Mucosa of descending colon (tissue), 3 donors: ENCODE measurements around the gene KCNJ6. TPM values are rescaled to one million over a fixed set of nuclear protein-coding genes. Genes with fewer than 3 reads are reported as not detected.

Experiments used
- ATAC-seq: fragments of 200-7000 bp; cut with Tn5 transposase; one replicate; pipeline ENCODE4 v1.9.1; 2020; ENCODE audit warnings: mild to moderate bottlenecking, moderate library complexity
- DNase-seq, 3 donors: peaks; one replicate each; pipeline ENCODE4 v3.0.0-alpha.2; 2020
- H3K36me3 ChIP-seq: fragments of 200-600 bp; one replicate; pipeline ENCODE4 v1.8.0; 2021; ENCODE audit warnings: low read depth, mild to moderate bottlenecking
- H3K4me1 ChIP-seq: fragments of 200-600 bp; one replicate; pipeline ENCODE4 v1.8.0; 2021; ENCODE audit warnings: low read depth, mild to moderate bottlenecking
- H3K4me3 ChIP-seq: fragments of 200-600 bp; one replicate; pipeline ENCODE4 v1.8.0; 2021; ENCODE audit warnings: mild to moderate bottlenecking
- H3K9me3 ChIP-seq: fragments of 200-600 bp; one replicate; pipeline ENCODE4 v1.8.0; 2021; ENCODE audit warnings: mild to moderate bottlenecking
- intact Hi-C, 2 donors: fragments of 100-400 bp; cut with DNase I in 1 of 2; cut with micrococcal nuclease in 1 of 2; formaldehyde crosslinking; loops; one replicate each; pipeline versions ENCODE4 v1.11.0 to v1.11.1; 2022; cut with DNase I, micrococcal nuclease
- total RNA-seq, 3 donors: library from RNA; stranded (reverse); fragmentation: NEBNext Ultra II Directional in 2 of 3; extraction: Animal tissue kit (Norgen Biotek cat#: 25700) in 2 of 3; gene quantifications; one replicate each; pipeline versions ENCODE4 v1.2.1 to v1.2.4, GENCODE V29; 2021 to 2023
- TF ChIP-seq, protein P1 (sequence below): fragments of 200-600 bp; IDR thresholded peaks from one replicate; pipeline ENCODE4 v1.8.0; 2022; ENCODE audit warnings: antibody characterized with exemption, mild to moderate bottlenecking
- donor health status: DM: no; HTN: no; CAD: no; lungs with moderate emphysema.
- donor health status: DM: no; HTN: no; CAD: no.
- donor health status: DM: no; HTN: yes; CAD: no.

The KCNJ6 gene
- total RNA-seq, 3 donors from 2014 or later, result 0.09 to 0.19 (median 0.14) TPM

DNA sequence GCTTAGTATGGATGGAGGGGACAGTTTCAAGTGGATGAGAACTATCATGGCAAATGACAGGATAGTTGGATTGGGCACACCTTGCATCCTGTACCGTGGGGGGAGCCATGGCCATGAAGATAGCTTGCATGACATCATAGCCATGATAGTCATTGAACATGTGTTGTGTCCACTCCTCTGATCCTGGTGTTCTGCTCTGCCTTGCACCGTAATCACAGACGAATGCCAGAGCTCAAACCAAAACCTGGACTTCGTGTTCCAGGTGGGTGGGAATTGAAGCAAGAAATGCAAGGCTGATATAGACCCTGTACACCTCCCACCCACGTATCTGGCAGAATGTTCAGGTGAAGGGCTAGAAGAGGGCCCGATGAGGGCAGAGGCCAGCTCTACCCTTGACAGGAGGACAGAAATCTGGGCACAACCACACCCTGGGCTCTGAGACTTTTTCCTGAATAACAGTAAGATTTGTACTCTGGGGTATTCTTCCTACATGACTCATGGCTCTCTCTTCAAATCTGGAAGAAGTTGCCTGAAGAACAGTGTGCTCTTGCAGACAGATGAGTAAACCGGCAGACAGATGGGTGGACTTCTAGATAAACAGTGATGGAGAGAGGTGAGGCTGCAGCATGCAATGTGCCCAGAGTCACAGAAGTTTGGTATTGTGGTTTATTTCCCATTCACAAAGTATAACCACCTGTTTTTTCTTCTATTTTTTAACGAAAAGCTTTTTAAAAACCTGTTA lies 45.0 kb downstream of the KCNJ6 start:
- Histone ChIP-seq H3K4me1 (no peaks in the 10 kb centered on the region), H3K9me3 (no peaks in the 10 kb centered on the region), H3K36me3 (no peaks in the 10 kb centered on the region), H3K4me3 (no peak overlapping the region)
- no peak for DNase-seq
- TF ChIP-seq, protein P1, sequence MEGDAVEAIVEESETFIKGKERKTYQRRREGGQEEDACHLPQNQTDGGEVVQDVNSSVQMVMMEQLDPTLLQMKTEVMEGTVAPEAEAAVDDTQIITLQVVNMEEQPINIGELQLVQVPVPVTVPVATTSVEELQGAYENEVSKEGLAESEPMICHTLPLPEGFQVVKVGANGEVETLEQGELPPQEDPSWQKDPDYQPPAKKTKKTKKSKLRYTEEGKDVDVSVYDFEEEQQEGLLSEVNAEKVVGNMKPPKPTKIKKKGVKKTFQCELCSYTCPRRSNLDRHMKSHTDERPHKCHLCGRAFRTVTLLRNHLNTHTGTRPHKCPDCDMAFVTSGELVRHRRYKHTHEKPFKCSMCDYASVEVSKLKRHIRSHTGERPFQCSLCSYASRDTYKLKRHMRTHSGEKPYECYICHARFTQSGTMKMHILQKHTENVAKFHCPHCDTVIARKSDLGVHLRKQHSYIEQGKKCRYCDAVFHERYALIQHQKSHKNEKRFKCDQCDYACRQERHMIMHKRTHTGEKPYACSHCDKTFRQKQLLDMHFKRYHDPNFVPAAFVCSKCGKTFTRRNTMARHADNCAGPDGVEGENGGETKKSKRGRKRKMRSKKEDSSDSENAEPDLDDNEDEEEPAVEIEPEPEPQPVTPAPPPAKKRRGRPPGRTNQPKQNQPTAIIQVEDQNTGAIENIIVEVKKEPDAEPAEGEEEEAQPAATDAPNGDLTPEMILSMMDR, result no peak
- intact Hi-C loops, result no loop called here
- ATAC-seq, result no peak

DNA sequence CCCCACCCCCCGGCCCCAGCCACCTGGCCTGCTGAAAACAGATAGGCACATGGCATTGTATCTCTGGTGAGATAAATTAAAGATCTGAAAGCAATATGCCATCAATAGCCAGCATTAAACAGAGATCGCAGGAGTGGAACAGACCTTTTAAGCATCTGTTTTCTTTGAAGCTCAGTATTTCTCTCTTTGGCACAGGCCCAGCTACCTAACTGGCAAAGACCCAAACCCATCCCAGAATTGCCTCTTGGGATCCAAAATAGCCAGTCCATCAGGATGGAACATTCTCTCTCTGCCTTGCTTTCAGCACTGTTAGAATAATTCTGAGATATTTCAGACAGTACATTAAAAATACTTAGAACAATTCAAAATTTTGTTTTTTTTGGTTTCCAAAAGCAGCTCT lies 46.0 kb downstream of the KCNJ6 start:
- DNase-seq, result no peak
- no peak for ATAC-seq
- intact Hi-C loops, result no loop called here
- no peaks in the 10 kb centered on the region for H3K36me3 ChIP-seq
- TF ChIP-seq, protein P1, result no peak
- no peaks in the 10 kb centered on the region for H3K4me1 ChIP-seq
- H3K9me3 ChIP-seq, result no peaks in the 10 kb centered on the region
- H3K4me3 ChIP-seq, result no peak overlapping the region

DNA sequence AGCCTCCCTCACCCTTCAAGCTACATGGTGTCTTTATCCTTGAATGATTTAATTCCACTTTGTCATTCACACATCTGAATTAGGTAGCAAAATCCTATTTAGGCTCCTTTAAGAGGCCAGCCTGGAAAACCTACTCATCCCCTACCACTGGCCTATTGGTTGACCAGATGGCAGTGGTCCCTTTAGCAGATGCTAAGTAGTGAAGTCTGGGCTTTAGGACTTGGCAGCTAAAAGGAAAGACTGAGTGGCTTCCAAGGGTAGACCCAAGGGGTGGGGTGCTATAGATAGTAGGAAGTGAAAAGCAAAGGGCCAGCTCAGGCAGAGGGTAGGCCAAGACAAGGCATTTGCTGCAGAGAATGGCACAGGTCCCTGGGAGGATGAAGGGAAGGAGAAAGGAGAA lies 46.6 kb downstream of the KCNJ6 start:
- no peak overlapping the region for H3K4me3 ChIP-seq
- no peak for ATAC-seq
- no peaks in the 10 kb centered on the region for H3K36me3 ChIP-seq
- no peak for DNase-seq
- no peaks in the 10 kb centered on the region for H3K4me1 ChIP-seq
- TF ChIP-seq, protein P1, result no peak
- H3K9me3 ChIP-seq, result no peaks in the 10 kb centered on the region
- intact Hi-C loops, result no loop called here

DNA sequence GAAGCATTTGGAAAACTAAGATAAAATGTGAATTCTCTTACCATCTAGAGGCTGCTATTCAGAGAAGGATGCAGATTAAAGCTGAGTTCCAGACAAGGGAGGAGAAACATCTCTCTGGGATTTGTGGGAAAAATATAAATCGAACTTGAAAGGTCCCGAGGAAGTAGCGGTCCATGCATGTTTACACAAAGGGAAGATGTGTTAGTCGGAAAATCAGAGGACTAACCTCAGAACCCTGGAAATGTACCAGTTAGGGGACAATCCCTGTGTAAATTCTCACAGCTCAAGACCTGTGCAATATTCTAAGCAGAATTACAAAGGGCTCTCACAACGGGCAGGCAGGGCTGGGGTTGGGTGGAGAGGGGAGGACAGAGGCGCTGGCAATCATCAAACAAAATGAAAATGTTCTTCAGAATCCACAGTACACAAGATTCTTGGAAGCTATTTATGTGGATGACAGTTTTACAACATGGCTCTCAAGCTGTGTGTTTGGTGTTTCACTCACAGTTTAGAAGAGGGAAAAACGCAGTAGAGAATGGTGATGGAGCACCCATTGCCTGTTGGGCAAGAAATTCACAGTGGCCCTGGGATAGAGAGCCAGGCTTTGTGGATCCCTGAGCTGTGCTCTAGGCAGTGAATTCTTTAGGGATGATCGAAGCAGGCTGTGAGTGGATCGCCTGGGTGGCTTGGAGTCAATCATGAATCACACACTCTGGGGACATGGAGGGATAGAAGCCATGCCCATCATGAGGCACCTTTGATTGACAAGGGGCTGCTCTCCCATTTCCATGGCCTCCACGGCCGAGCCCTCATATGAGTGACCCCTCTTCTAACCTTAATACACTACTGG lies 47.6 kb downstream of the KCNJ6 start:
- H3K36me3 ChIP-seq, result no peaks in the 10 kb centered on the region
- H3K4me3 ChIP-seq, result no peak overlapping the region
- intact Hi-C loops, result no loop called here
- no peak for ATAC-seq
- H3K4me1 ChIP-seq, result no peaks in the 10 kb centered on the region
- H3K9me3 ChIP-seq, result no peaks in the 10 kb centered on the region
- TF ChIP-seq, protein P1, result no peak
- DNase-seq, result no peak

DNA sequence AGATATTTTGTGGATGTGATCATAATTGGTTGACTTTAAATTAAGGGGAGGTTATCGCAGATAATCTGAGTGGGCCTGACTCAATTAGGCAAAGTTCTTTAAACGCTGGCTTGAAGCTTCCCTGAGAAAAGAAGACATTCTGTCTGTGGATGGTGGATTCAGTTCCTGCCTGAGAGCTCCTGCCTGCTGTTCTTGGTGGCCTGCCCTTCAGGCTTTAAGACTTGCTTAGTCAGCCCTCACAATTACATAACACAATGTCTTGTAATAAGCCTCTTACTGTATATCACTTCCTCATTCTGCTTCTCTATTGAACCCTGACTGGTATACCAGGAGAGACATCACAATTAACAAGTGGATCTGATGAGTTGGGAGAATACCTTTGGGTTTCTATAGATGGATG lies 50.2 kb downstream of the KCNJ6 start:
- DNase-seq (no peak), ATAC-seq (peak; percentile 56)
- Histone ChIP-seq H3K36me3 (no peaks in the 10 kb centered on the region), H3K4me1 (no peaks in the 10 kb centered on the region), H3K4me3 (no peak overlapping the region), H3K9me3 (no peaks in the 10 kb centered on the region)
- TF ChIP-seq, protein P1, result no peak
- intact Hi-C loops, result no loop called here
